NT2/D1 (cell line): Measurements from ENCODE around the gene CATSPER4.

ENCODE experiments used
- YY1 ChIP-seq: IDR thresholded peaks from 2 replicates; pipeline ENCODE4 v1.6.1; 2011; ENCODE audit not compliant: insufficient read length, insufficient read depth
- ZNF274 ChIP-seq: IDR thresholded peaks from 2 replicates; pipeline ENCODE4 v1.6.1; 2011; ENCODE audit warnings: mild to moderate bottlenecking, low read depth, low read length

- TF ChIP-seq YY1 (no peak), ZNF274 (no peak)
Measured at GRCh38 chr1:26189751-26190275, 589 bp upstream of the CATSPER4 start.
